Activated T-cell treated with anti-CD3 and anti-CD28 coated beads, Interleukin-2, amount 50 U/mL, for 24 hours (primary cell): ENCODE data around the gene EHBP1L1.

Experiments used
- DNase-seq: peaks from one replicate; pipeline ENCODE4 v3.0.0-alpha.2; 2020
- H3K27ac Mint-ChIP-seq: 2 replicates; pipeline ENCODE4 v1.8.0; 2020; ENCODE audit warnings: mild to moderate bottlenecking, mixed read lengths
- H3K27me3 Mint-ChIP-seq: 2 replicates; pipeline ENCODE4 v1.8.0; 2020; ENCODE audit warnings: mixed read lengths
- H3K36me3 Mint-ChIP-seq: 2 replicates; pipeline ENCODE4 v1.8.0; 2020; ENCODE audit warnings: low read depth, mixed read lengths
- H3K4me1 Mint-ChIP-seq: 2 replicates; pipeline ENCODE4 v1.8.0; 2020; ENCODE audit warnings: low read depth, mixed read lengths
- H3K4me3 Mint-ChIP-seq: 2 replicates; pipeline ENCODE4 v1.8.0; 2020; ENCODE audit warnings: mild to moderate bottlenecking, moderate library complexity, mixed read lengths
- H3K9me3 Mint-ChIP-seq: 2 replicates; pipeline ENCODE4 v1.8.0; 2020; ENCODE audit warnings: mixed read lengths

The EHBP1L1 gene

DNA sequence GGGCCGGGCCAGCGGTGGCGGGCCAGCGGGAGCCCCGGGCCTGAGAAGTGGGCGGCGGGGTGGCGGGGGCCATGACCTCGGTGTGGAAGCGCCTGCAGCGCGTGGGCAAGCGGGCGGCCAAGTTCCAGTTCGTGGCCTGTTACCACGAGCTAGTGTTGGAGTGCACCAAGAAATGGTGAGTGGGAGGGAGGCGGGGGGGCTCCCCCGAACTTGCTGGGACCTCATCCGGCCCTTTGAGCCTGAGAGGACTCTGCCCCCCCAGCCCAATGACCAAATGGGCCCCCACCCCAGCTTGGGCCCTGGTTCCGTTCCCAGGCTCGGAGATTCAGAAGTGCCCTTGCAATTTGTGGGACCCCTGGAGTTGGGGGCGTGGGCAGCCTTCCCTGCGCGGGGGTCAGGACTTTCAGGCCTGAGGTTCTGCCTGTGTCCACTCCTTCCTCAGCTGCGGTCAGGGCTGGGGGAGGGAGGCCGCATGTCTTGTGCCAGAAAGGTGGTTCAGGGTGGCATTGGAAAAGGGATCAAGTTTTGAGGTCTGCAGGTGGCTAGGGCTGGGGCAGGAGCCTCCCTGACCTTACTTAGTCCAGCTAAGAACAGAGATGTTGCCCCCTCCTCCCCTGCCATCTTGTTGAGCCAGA, 496 bp downstream of the EHBP1L1 start:
- no peak for DNase-seq
- Mint-ChIP-seq H3K36me3 (peaks cover 78% of the 10 kb centered on the region), H3K4me1 (peaks cover 56% of the 10 kb centered on the region), H3K27ac (peak overlapping the region; percentile 90), H3K4me3 (peak overlapping the region; percentile 88), H3K9me3 (no peaks in the 10 kb centered on the region), H3K27me3 (no peaks in the 10 kb centered on the region)

GRCh38 chr11:65576867-65577755, 1.3 kb downstream of the EHBP1L1 start:
- Mint-ChIP-seq H3K4me1 (peaks cover 50% of the 10 kb centered on the region), H3K9me3 (no peaks in the 10 kb centered on the region), H3K36me3 (peaks cover 77% of the 10 kb centered on the region), H3K4me3 (peak overlapping the region; percentile 88), H3K27ac (peak overlapping the region; percentile 90), H3K27me3 (no peaks in the 10 kb centered on the region)
- peak; percentile 64 for DNase-seq

GRCh38 chr11:65577756-65578109, 1.9 kb downstream of the EHBP1L1 start:
- Mint-ChIP-seq H3K27ac (peak overlapping the region; percentile 51), H3K4me3 (peak overlapping the region; percentile 88), H3K27me3 (no peaks in the 10 kb centered on the region), H3K9me3 (no peaks in the 10 kb centered on the region), H3K4me1 (peaks cover 48% of the 10 kb centered on the region), H3K36me3 (peaks cover 81% of the 10 kb centered on the region)
- no peak for DNase-seq

DNA sequence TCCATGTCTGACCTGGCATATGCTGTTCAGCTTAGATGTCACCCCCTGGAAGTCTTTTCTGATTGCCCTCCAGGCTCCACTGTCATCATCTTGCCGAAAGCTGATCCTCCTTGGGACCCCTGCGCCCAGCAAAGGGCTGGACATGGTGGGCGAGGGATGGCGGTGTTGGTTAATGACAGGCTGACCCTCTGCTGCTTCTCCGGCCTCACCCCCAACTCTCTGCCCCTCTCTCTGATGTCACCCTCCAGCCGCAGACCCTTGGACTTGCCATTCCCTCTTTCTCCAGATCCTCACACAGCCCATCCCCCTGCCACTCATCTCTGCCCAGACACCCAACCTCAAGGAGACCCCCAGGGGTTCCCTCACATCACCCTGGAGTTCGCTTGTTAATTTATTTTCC, 2.3 kb downstream of the EHBP1L1 start:
- H3K27ac Mint-ChIP-seq: peak overlapping the region; percentile 51
- peak overlapping the region; percentile 88 for H3K4me3 Mint-ChIP-seq
- no peaks in the 10 kb centered on the region for H3K27me3 Mint-ChIP-seq
- DNase-seq: no peak
- peaks cover 82% of the 10 kb centered on the region for H3K36me3 Mint-ChIP-seq
- H3K4me1 Mint-ChIP-seq: peaks cover 47% of the 10 kb centered on the region
- no peaks in the 10 kb centered on the region for H3K9me3 Mint-ChIP-seq

DNA sequence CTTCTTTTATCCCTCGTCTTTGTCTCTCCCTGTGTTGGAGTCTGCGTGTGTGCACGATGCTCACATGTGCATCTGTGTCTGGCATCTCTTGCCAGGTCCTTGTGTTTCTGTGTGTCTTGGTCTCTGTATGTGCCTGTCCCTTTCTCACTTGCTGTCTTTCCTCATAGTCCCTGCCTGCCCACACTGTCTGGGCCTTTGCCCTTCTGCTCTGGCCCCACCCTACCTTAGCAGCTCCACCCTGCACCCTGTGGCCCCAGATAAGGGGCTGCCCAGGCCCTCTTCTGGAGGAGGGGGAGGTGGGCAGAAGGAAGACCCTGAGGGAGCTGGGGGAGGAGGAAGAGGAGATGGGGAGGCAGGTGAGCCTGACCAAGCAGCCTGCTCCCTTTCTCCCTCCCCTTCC, 2.8 kb downstream of the EHBP1L1 start:
- Mint-ChIP-seq H3K36me3 (peaks cover 82% of the 10 kb centered on the region), H3K27ac (peak overlapping the region; percentile 51), H3K4me1 (peaks cover 41% of the 10 kb centered on the region), H3K27me3 (no peaks in the 10 kb centered on the region), H3K9me3 (no peaks in the 10 kb centered on the region), H3K4me3 (peak overlapping the region; percentile 88)
- DNase-seq: no peak

DNA sequence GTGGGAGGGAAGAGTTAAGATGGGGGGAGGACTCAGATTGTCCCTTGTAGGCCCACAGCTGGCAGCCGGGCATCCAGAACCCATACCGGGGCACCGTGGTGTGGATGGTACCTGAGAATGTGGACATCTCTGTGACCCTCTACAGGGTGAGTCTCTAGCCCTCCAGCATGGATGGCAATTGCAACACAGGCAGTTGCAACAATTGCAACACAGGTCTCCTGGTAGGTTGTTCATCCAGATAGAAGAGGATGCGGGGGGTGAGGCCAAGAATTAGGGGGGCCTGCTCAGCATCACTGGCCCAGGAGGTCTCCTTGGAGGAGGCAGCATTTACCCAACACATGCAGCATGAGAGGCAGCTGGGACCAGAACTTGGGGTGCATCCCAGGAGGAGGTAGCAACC, 3.4 kb downstream of the EHBP1L1 start:
- Mint-ChIP-seq H3K36me3 (peaks cover 84% of the 10 kb centered on the region), H3K27me3 (no peaks in the 10 kb centered on the region), H3K4me3 (no peak overlapping the region), H3K27ac (peak overlapping the region; percentile 59), H3K9me3 (no peaks in the 10 kb centered on the region), H3K4me1 (peaks cover 39% of the 10 kb centered on the region)
- DNase-seq: no peak

DNA sequence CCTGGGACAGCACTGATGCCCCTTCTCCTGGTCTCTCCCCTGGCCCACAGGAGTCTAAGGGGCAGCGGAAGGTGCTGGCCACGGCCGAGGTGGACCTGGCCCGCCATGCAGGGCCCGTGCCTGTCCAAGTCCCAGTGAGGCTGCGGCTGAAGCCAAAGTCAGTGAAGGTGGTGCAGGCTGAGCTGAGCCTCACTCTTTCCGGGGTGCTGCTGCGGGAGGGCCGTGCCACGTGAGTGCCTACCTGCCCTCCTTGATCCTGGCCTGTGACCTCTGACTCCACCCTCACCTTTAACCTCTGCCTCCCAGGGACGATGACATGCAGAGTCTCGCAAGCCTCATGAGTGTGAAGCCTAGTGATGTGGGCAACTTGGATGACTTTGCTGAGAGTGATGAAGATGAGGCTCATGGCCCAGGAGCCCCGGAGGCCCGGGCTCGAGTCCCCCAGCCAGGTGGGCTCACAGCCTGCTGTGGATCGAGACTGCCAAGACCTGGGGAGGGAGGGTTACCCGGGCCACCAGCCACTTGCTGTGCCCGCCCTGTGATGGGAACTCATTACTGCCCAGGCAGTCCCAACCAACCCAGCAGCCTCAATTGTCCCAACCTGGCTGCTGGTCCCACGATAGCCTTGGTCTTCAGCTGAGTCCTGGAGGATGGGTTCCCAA, 4.3 kb downstream of the EHBP1L1 start:
- DNase-seq: no peak
- Mint-ChIP-seq H3K9me3 (no peaks in the 10 kb centered on the region), H3K27ac (peak overlapping the region; percentile 61), H3K36me3 (peaks cover 82% of the 10 kb centered on the region), H3K4me3 (no peak overlapping the region), H3K27me3 (no peaks in the 10 kb centered on the region), H3K4me1 (peaks cover 33% of the 10 kb centered on the region)

DNA sequence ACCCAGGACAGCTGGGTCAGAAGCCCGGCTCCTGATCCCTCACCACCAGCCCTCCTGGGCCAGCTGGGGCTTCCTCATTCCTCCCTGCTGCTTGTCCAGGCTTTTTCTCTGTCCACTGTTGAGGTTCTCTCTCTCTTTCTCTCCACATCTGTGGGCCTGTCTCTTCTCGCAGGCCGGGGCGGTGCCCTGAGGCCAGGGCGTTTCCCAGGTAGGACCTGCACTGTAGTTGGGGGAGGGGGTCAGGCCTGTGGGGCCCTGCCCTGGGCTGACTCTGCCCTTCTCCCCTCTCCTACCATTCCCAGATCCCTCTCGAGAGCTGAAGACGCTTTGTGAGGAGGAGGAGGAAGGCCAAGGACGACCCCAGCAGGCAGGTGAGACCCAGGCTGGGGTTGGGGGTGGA, 4.9 kb downstream of the EHBP1L1 start:
- Mint-ChIP-seq H3K36me3 (peaks cover 82% of the 10 kb centered on the region), H3K9me3 (no peaks in the 10 kb centered on the region), H3K27me3 (no peaks in the 10 kb centered on the region), H3K4me3 (no peak overlapping the region), H3K4me1 (peaks cover 28% of the 10 kb centered on the region), H3K27ac (no peak overlapping the region)
- no peak for DNase-seq

DNA sequence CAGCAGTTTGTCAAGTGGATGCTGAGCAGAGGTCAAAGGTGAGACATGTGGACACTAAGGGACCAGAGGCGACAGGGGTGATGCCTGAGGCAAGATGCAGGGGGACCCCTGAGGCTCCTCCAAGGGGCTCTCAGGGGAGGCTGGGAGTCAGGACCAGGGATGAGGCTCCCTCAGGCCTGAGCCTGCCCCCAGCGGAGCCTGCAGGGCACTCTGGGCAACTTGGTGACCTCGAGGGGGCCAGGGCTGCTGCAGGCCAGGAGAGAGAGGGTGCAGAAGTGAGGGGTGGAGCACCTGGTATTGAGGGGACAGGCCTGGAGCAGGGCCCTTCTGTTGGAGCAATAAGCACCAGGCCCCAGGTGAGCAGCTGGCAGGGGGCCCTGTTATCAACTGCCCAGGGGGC, 6.1 kb downstream of the EHBP1L1 start:
- DNase-seq: no peak
- H3K4me3 Mint-ChIP-seq: no peak overlapping the region
- H3K27me3 Mint-ChIP-seq: no peaks in the 10 kb centered on the region
- peaks cover 34% of the 10 kb centered on the region for H3K4me1 Mint-ChIP-seq
- peak overlapping the region; percentile 63 for H3K27ac Mint-ChIP-seq
- H3K36me3 Mint-ChIP-seq: peaks cover 85% of the 10 kb centered on the region
- no peaks in the 10 kb centered on the region for H3K9me3 Mint-ChIP-seq

- peaks cover 37% of the 10 kb centered on the region for H3K4me1 Mint-ChIP-seq
- H3K4me3 Mint-ChIP-seq: no peak overlapping the region
- no peaks in the 10 kb centered on the region for H3K9me3 Mint-ChIP-seq
- peaks cover 90% of the 10 kb centered on the region for H3K36me3 Mint-ChIP-seq
- H3K27ac Mint-ChIP-seq: peak overlapping the region; percentile 68
- DNase-seq: no peak
- no peaks in the 10 kb centered on the region for H3K27me3 Mint-ChIP-seq
Measured at GRCh38 chr11:65583589-65583988, 7.7 kb downstream of the EHBP1L1 start.

GRCh38 chr11:65584106-65584505, 8.3 kb downstream of the EHBP1L1 start:
- Mint-ChIP-seq H3K36me3 (peaks cover 92% of the 10 kb centered on the region), H3K4me3 (no peak overlapping the region), H3K27ac (peak overlapping the region; percentile 52), H3K27me3 (no peaks in the 10 kb centered on the region), H3K4me1 (peaks cover 40% of the 10 kb centered on the region), H3K9me3 (no peaks in the 10 kb centered on the region)
- DNase-seq: no peak

GRCh38 chr11:65584723-65585171, 8.9 kb downstream of the EHBP1L1 start:
- no peaks in the 10 kb centered on the region for H3K27me3 Mint-ChIP-seq

GRCh38 chr11:65585396-65586246, 9.8 kb downstream of the EHBP1L1 start:
- no peaks in the 10 kb centered on the region for H3K9me3 Mint-ChIP-seq
- H3K36me3 Mint-ChIP-seq: peaks cover 89% of the 10 kb centered on the region
- peaks cover 45% of the 10 kb centered on the region for H3K4me1 Mint-ChIP-seq
- DNase-seq: no peak
- H3K27ac Mint-ChIP-seq: peak overlapping the region; percentile 77
- no peak overlapping the region for H3K4me3 Mint-ChIP-seq
- H3K27me3 Mint-ChIP-seq: no peaks in the 10 kb centered on the region

More at GRCh38 chr11:65584723-65585171, 8.9 kb downstream of the EHBP1L1 start:
- DNase-seq: no peak
- Mint-ChIP-seq H3K36me3 (peaks cover 89% of the 10 kb centered on the region), H3K27ac (no peak overlapping the region), H3K4me3 (no peak overlapping the region), H3K4me1 (peaks cover 44% of the 10 kb centered on the region), H3K9me3 (no peaks in the 10 kb centered on the region)

DNA sequence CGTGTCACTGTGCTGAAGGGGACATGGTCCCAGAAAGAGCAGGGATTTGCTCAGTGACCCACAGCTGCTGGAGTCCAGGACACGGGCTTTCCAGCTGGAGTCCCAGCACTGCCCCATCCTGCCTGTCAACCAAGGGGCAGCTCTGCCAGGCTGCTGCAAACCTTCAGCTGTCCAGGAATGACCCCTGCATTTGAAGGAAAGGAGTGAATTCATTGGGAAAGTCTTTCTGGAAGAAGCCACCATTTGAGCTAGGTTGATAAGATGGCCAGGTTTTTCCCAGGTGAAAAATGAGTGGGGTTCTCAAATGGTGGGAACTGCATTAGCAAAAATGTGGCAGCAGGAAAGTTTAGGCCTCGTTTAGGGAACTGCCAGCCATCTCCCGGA, 10.4 kb downstream of the EHBP1L1 start:
- H3K36me3 Mint-ChIP-seq: peaks cover 88% of the 10 kb centered on the region
- peak overlapping the region; percentile 77 for H3K27ac Mint-ChIP-seq
- DNase-seq: no peak
- no peaks in the 10 kb centered on the region for H3K27me3 Mint-ChIP-seq
- peak overlapping the region; percentile 10 for H3K4me3 Mint-ChIP-seq
- no peaks in the 10 kb centered on the region for H3K9me3 Mint-ChIP-seq
- H3K4me1 Mint-ChIP-seq: peaks cover 43% of the 10 kb centered on the region
